CD4-positive, alpha-beta T cell (primary cell): ENCODE measurements around the gene ABHD17A. TPM values are rescaled to one million over a fixed set of nuclear protein-coding genes. Genes with fewer than 3 reads are reported as not detected.

ENCODE experiments used
- ATAC-seq: fragments of 200-7000 bp; cut with Tn5 transposase; one replicate; pipeline ENCODE4 v1.10.0; 2022; ENCODE audit warnings: mild to moderate bottlenecking; ENCODE audit not compliant: poor library complexity
- CTCF ChIA-PET: fragments of 350-600 bp; sonication (Branson Sonifier 250); formaldehyde crosslinking; loops from one replicate; lab custom pipeline; 2021; ENCODE audit warnings: antibody characterized with exemption, inconsistent platforms; lab: Charles Lee
- POLR2A ChIA-PET: fragments of 350-600 bp; sonication (Branson Sonifier 250); formaldehyde crosslinking; loops from one replicate; lab custom pipeline; 2021; ENCODE audit warnings: antibody characterized with exemption, inconsistent platforms; lab: Charles Lee
- DNase-seq, 14 experiments: peaks; one replicate each; pipeline ENCODE4 v3.0.0-alpha.2; 2013 to 2020; ENCODE audit warnings: mixed read lengths in 2 of 14
- H3K27ac ChIP-seq, 2 donors: one replicate each; pipeline versions ENCODE4 v1.5.1 to v1.7.0; 2013; ENCODE audit warnings: low read length in 2 of 2, low read depth in 1 of 2, mild to moderate bottlenecking in 1 of 2
- H3K27me3 ChIP-seq, 2 experiments: 1 replicate in 1 of 2; 2 replicates in 1 of 2; pipeline versions ENCODE4 v1.6.1 to v1.7.0; 2013; ENCODE audit warnings: low read length in 2 of 2, control low read depth in 1 of 2, mild to moderate bottlenecking in 1 of 2, moderate library complexity in 1 of 2; ENCODE audit not compliant: insufficient read depth in 2 of 2, control insufficient read depth in 1 of 2
- H3K36me3 ChIP-seq: one replicate; pipeline ENCODE4 v1.6.1; 2013; ENCODE audit warnings: low read length, control low read depth; ENCODE audit not compliant: insufficient read depth
- H3K4me1 ChIP-seq: one replicate; pipeline ENCODE4 v1.6.1; 2013; ENCODE audit warnings: low read length, control low read depth; ENCODE audit not compliant: insufficient read depth
- H3K4me3 ChIP-seq: one replicate; pipeline ENCODE4 v1.5.1; 2013; ENCODE audit warnings: mild to moderate bottlenecking, low read length, moderate library complexity
- H3K9me3 ChIP-seq, 2 experiments: 1 replicate in 1 of 2; 2 replicates in 1 of 2; pipeline versions ENCODE4 v1.6.1 to v1.7.0; 2013; ENCODE audit warnings: low read length in 2 of 2, mild to moderate bottlenecking in 2 of 2, control low read depth in 1 of 2, moderate library complexity in 1 of 2; ENCODE audit not compliant: control insufficient read depth in 1 of 2, insufficient read depth in 1 of 2
- H3K27ac Mint-ChIP-seq: one replicate; pipeline ENCODE4 v1.8.0; 2020; ENCODE audit warnings: mixed read lengths
- H3K27me3 Mint-ChIP-seq: one replicate; pipeline ENCODE4 v1.8.0; 2021; ENCODE audit warnings: mixed read lengths
- H3K36me3 Mint-ChIP-seq: one replicate; pipeline ENCODE4 v1.8.0; 2021; ENCODE audit warnings: low read depth, mixed read lengths
- H3K4me1 Mint-ChIP-seq: one replicate; pipeline ENCODE4 v1.8.0; 2021; ENCODE audit warnings: low read depth, mixed read lengths
- H3K4me3 Mint-ChIP-seq: one replicate; pipeline ENCODE4 v1.8.0; 2020; ENCODE audit warnings: mild to moderate bottlenecking, mixed read lengths
- H3K9me3 Mint-ChIP-seq: one replicate; pipeline ENCODE4 v1.8.0; 2020; ENCODE audit warnings: mixed read lengths
- CTCF ChIP-seq: fragments of 200-600 bp; IDR thresholded peaks from one replicate; pipeline ENCODE4 v1.8.0; 2022; ENCODE audit warnings: antibody characterized with exemption, mild to moderate bottlenecking
- intact Hi-C, 2 experiments: fragments of 100-400 bp; cut with DNase I in 1 of 2; cut with micrococcal nuclease in 1 of 2; formaldehyde crosslinking; loops; one replicate each; pipeline versions ENCODE4 v1.15.1 to v1.9.0; 2023 to 2025; cut with DNase I, micrococcal nuclease
- total RNA-seq, 174 experiments: library from RNA in 2 of 174; stranded (reverse) in 2 of 174; gene quantifications; one replicate each; pipeline ENCODE4 v1.2.3 and lab custom pipeline; 2021 to 2026

ABHD17A gene
- total RNA-seq, 2 experiments from 2014 or later: 156 to 172 TPM

GRCh38 chr19:1843116-1843515 lies 42.2 kb downstream of the ABHD17A start:
- ChIA-PET POLR2A (no interaction called here), CTCF (interaction anchor here (1.0 kb wide), 1 partner anchor 17 kb away, joined by 3 read pairs; no protein-coding TSS in a partner anchor)
- intact Hi-C loops: no loop called here
- Mint-ChIP-seq H3K4me1 (peaks cover 45% of the 10 kb centered on the region), H3K9me3 (no peaks in the 10 kb centered on the region), H3K27ac (no peak overlapping the region), H3K36me3 (peaks cover 23% of the 10 kb centered on the region), H3K27me3 (no peaks in the 10 kb centered on the region), H3K4me3 (no peak overlapping the region)
- ATAC-seq (no peak), DNase-seq (no peak)
- TF ChIP-seq CTCF: no peak
- Histone ChIP-seq H3K4me1 (peaks cover 85% of the 10 kb centered on the region), H3K4me3 (no peak overlapping the region), H3K36me3 (peaks cover 37% of the 10 kb centered on the region), H3K9me3 (no peaks in the 10 kb centered on the region), H3K27me3 (no peaks in the 10 kb centered on the region), H3K27ac (no peak overlapping the region)

- intact Hi-C loops: no loop called here
- Histone ChIP-seq H3K36me3 (peaks cover 40% of the 10 kb centered on the region), H3K9me3 (no peaks in the 10 kb centered on the region), H3K4me3 (no peak overlapping the region), H3K27ac (no peak overlapping the region), H3K4me1 (peaks cover 83% of the 10 kb centered on the region), H3K27me3 (no peaks in the 10 kb centered on the region)
- TF ChIP-seq CTCF: no peak
- ATAC-seq: no peak
- H3K4me1 Mint-ChIP-seq: peaks cover 33% of the 10 kb centered on the region
- POLR2A ChIA-PET: no interaction called here
- no peaks in the 10 kb centered on the region for H3K9me3 Mint-ChIP-seq
- H3K27ac Mint-ChIP-seq: no peak overlapping the region
- no peaks in the 10 kb centered on the region for H3K27me3 Mint-ChIP-seq
- CTCF ChIA-PET: no interaction called here
- no peak for DNase-seq
- H3K36me3 Mint-ChIP-seq: peaks cover 17% of the 10 kb centered on the region
- peak overlapping the region; percentile 58 for H3K4me3 Mint-ChIP-seq
These were observed 43.9 kb downstream of the ABHD17A start for GRCh38 chr19:1841209-1841924.

- H3K9me3 Mint-ChIP-seq: no peaks in the 10 kb centered on the region
- ChIA-PET POLR2A (interaction anchor here (0.7 kb wide), 1 partner anchor 15 kb away, joined by 3 read pairs; no protein-coding TSS in a partner anchor), CTCF (no interaction called here)
- no peak for TF ChIP-seq CTCF
- peaks cover 26% of the 10 kb centered on the region for H3K4me1 Mint-ChIP-seq
- no peak overlapping the region for H3K4me3 ChIP-seq
- H3K27ac ChIP-seq: no peak overlapping the region
- peaks cover 78% of the 10 kb centered on the region for H3K4me1 ChIP-seq
- H3K27ac Mint-ChIP-seq: no peak overlapping the region
- ATAC-seq: no peak
- peaks cover 10% of the 10 kb centered on the region for H3K36me3 Mint-ChIP-seq
- H3K27me3 Mint-ChIP-seq: no peaks in the 10 kb centered on the region
- peaks cover 42% of the 10 kb centered on the region for H3K36me3 ChIP-seq
- H3K9me3 ChIP-seq: no peaks in the 10 kb centered on the region
- intact Hi-C loops: loop anchor here in 1 of 2 experiments (1.0 kb wide), 1 partner anchor 254 kb away; no protein-coding TSS in a partner anchor
- H3K27me3 ChIP-seq: no peaks in the 10 kb centered on the region
- H3K4me3 Mint-ChIP-seq: peak overlapping the region; percentile 15
- DNase-seq: no peak
These were observed 44.7 kb downstream of the ABHD17A start for GRCh38 chr19:1840541-1841115.
